GM11168 (cell line): ENCODE data around the gene CENPN.

Experiments used
- in situ Hi-C: fragments of 300-500 bp; cut with MboI; formaldehyde crosslinking; loops from one replicate; pipeline ENCODE4 v1.12.0; 2022; ENCODE audit warnings: low sequenced_read_pairs; ENCODE audit not compliant: unreplicated experiment

The CENPN gene

GRCh38 chr16:81006813-81007695 lies at the start of gene CENPN, which contains the start of gene CMC2:
CENPN (plus strand) TSS chr16:81007214; CDS start chr16:81011940, 4,726 bp downstream.
CMC2 (minus strand) TSS chr16:81006885; CDS start chr16:80997394, 9,491 bp downstream.
- in situ Hi-C loops = no loop called here

GRCh38 chr16:80958284-80958683 lies 48.7 kb upstream of the CENPN start:
- in situ Hi-C loops = no loop called here

GRCh38 chr16:80962879-80963278 lies 44.1 kb upstream of the CENPN start:
- in situ Hi-C loops = no loop called here

- in situ Hi-C loops = no loop called here
These were observed 42.7 kb upstream of the CENPN start for GRCh38 chr16:80964351-80964750.

GRCh38 chr16:80966617-80967016 lies 40.4 kb upstream of the CENPN start:
- in situ Hi-C loops = no loop called here

GRCh38 chr16:80968386-80969113 lies 38.5 kb upstream of the CENPN start:
- in situ Hi-C loops = no loop called here

- in situ Hi-C loops = no loop called here
These were observed 37.9 kb upstream of the CENPN start for GRCh38 chr16:80969114-80969484.

- in situ Hi-C loops = no loop called here
These were observed 35.2 kb upstream of the CENPN start for GRCh38 chr16:80971819-80972218.

- in situ Hi-C loops = no loop called here
These were observed 34.4 kb upstream of the CENPN start for GRCh38 chr16:80972611-80973010.

- in situ Hi-C loops = no loop called here
These were observed 33.0 kb upstream of the CENPN start for GRCh38 chr16:80973991-80974390.

GRCh38 chr16:80974649-80975376 lies 32.2 kb upstream of the CENPN start:
- in situ Hi-C loops = no loop called here

- in situ Hi-C loops = no loop called here
These were observed 30.1 kb upstream of the CENPN start for GRCh38 chr16:80976946-80977345.

- in situ Hi-C loops = no loop called here
These were observed 25.9 kb upstream of the CENPN start for GRCh38 chr16:80981103-80981502.

GRCh38 chr16:80982646-80983045 lies 24.4 kb upstream of the CENPN start:
- in situ Hi-C loops = no loop called here

- in situ Hi-C loops = no loop called here
These were observed 22.7 kb upstream of the CENPN start for GRCh38 chr16:80984124-80984892.

- in situ Hi-C loops = no loop called here
These were observed 21.4 kb upstream of the CENPN start for GRCh38 chr16:80985611-80986010.

- in situ Hi-C loops = no loop called here
These were observed 20.5 kb upstream of the CENPN start for GRCh38 chr16:80986557-80986956.

- in situ Hi-C loops = no loop called here
These were observed 18.3 kb upstream of the CENPN start for GRCh38 chr16:80988756-80989155.

- in situ Hi-C loops = no loop called here
These were observed 17.2 kb upstream of the CENPN start for GRCh38 chr16:80989801-80990200.

- in situ Hi-C loops = no loop called here
These were observed 16.4 kb upstream of the CENPN start for GRCh38 chr16:80990577-80990976.
